Measurements from ENCODE around the gene TSBP1. TPM values are rescaled to one million over a fixed set of nuclear protein-coding genes. Genes with fewer than 3 reads are reported as not detected.

The TSBP1 gene
- total and polyA plus RNA-seq, 9 of the 15 experiments (the other 6 are each of a cell fraction or from before 2014, with no cell fraction given): not detected

- TF ChIP-seq GMEB1 (CRISPR knock-in tag; IDR thresholded peaks at IDR 0.05) (no peak), FOXP4 (CRISPR knock-in tag; IDR thresholded peaks at IDR 0.05; ENCODE audit: borderline replicate concordance) (no peak), TEAD2 (tag; IDR thresholded peaks at IDR 0.05) (no peak), ZBTB40 (IDR thresholded peaks at IDR 0.05) (no peak), ZBTB40 (CRISPR knock-in tag; IDR thresholded peaks at IDR 0.05) (no peak), SMARCA5 (IDR thresholded peaks at IDR 0.05) (no peak), EGR1 (conservative IDR thresholded peaks at IDR 0.05) (peak; percentile 73), BRCA1 (IDR thresholded peaks at IDR 0.05) (no peak), BRCA1 (CRISPR knock-in tag; IDR thresholded peaks at IDR 0.05) (no peak), ELF2 (CRISPR knock-in tag; IDR thresholded peaks at IDR 0.05) (0 out of 2 replicates have a peak, but pooled peaks have one; percentile 25), ZBTB7A (IDR thresholded peaks at IDR 0.05; ENCODE audit: borderline replicate concordance, control insufficient read depth, low read depth, low read length) (peak; percentile 78), ARID3A (IDR thresholded peaks at IDR 0.05; ENCODE audit: borderline replicate concordance, low read depth, low read length) (no peak)
Observed at GRCh38 chr6:32244946-32245398, 126.7 kb downstream of the TSBP1 start (continued).

All from K562 (cell line).